HepG2 (cell line): Measurements from ENCODE around the gene NOL11. TPM values are rescaled to one million over a fixed set of nuclear protein-coding genes. Genes with fewer than 3 reads are reported as not detected.

Experiments
- BRD4 ChIP-seq: sonication (generic); formaldehyde crosslinking; IDR thresholded peaks from 2 replicates; pipeline ENCODE4 v1.4.0; 2020; ENCODE audit warnings: missing genetic modification reagents
- FOSL1 ChIP-seq: sonication (generic); formaldehyde crosslinking; IDR thresholded peaks from 2 replicates; pipeline ENCODE4 v1.9.0; 2021; ENCODE audit warnings: missing genetic modification reagents, borderline replicate concordance
- GABPA ChIP-seq, 2 experiments: IDR thresholded peaks; 2 replicates each; pipeline ENCODE4 v1.6.1; 2011 to 2016; ENCODE audit warnings: low read depth in 2 of 2, low read length in 1 of 2, missing biosample characterization in 1 of 2, missing genetic modification characterization in 1 of 2
- NPAS2 ChIP-seq: sonication (generic); formaldehyde crosslinking; IDR thresholded peaks from 2 replicates; pipeline ENCODE4 v1.8.0; 2022; ENCODE audit warnings: mild to moderate bottlenecking, missing genetic modification reagents, borderline replicate concordance
- RFXAP ChIP-seq: sonication (generic); formaldehyde crosslinking; IDR thresholded peaks from 2 replicates; pipeline ENCODE4 v1.4.0; 2020; ENCODE audit warnings: missing genetic modification reagents, borderline replicate concordance
- SYNCRIP ChIP-seq: fragments of 200-400 bp; formaldehyde crosslinking; IDR thresholded peaks from 2 replicates; pipeline ENCODE4 v1.6.1; 2018; ENCODE audit warnings: mild to moderate bottlenecking, low read depth, low read length; ENCODE audit not compliant: insufficient read depth
- TEAD3 ChIP-seq: optimal IDR thresholded peaks from 2 replicates; pipeline ENCODE3; 2016; ENCODE audit warnings: borderline replicate concordance
- ZFP36 ChIP-seq: fragments of 150-350 bp; IDR thresholded peaks from 2 replicates; pipeline ENCODE4 v1.6.1; 2018; ENCODE audit warnings: borderline replicate concordance, low read length, low read depth; ENCODE audit not compliant: partially characterized antibody
- ZNF709 ChIP-seq: sonication (generic); formaldehyde crosslinking; IDR thresholded peaks from 2 replicates; pipeline ENCODE4 v1.5.0; 2020; ENCODE audit warnings: mild to moderate bottlenecking, missing genetic modification reagents
- polyA plus RNA-seq, 8 experiments: library from polyadenylated mRNA; depleted of rRNA in 3 of 8; stranded (reverse) in 7 of 8; unstranded in 1 of 8; fragments of >200 nt; fragmentation: Illumina TruSeq in 4 of 8; extraction: Trizol in 4 of 8; gene quantifications; 2 replicates each; pipeline versions ENCODE4 v1.2.1 to v1.2.3, GENCODE V29; 2011 to 2016; ENCODE audit warnings: low read depth in 4 of 8, missing spikeins in 1 of 8, mixed read lengths in 1 of 8; ENCODE audit not compliant: insufficient read depth in 1 of 8
- total RNA-seq, 5 experiments: library from RNA; depleted of rRNA; stranded (reverse); fragments of >200 nt; fragmentation: Illumina TruSeq; extraction: Trizol; gene quantifications; 2 replicates each; pipeline ENCODE4 v1.2.3, GENCODE V29; 2016; ENCODE audit warnings: low read depth in 1 of 5
- TF ChIP-seq, protein P1 (sequence below): sonication (generic); formaldehyde crosslinking; IDR thresholded peaks from 2 replicates; pipeline ENCODE4 v1.5.1; 2020; ENCODE audit warnings: mild to moderate bottlenecking, missing genetic modification reagents, borderline replicate concordance
- TF ChIP-seq, protein P2 (sequence below): sonication (generic); formaldehyde crosslinking; IDR thresholded peaks from 2 replicates; pipeline ENCODE4 v1.8.1; 2022; ENCODE audit warnings: mild to moderate bottlenecking, missing genetic modification reagents
- TF ChIP-seq, protein P3 (sequence below): sonication (generic); formaldehyde crosslinking; conservative IDR thresholded peaks from 2 replicates; pipeline ENCODE4 v1.4.0; 2020; ENCODE audit warnings: missing genetic modification reagents
- TF ChIP-seq, protein P4 (sequence below): sonication (generic); formaldehyde crosslinking; IDR thresholded peaks from 2 replicates; pipeline ENCODE4 v1.4.0; 2020; ENCODE audit warnings: mild to moderate bottlenecking, missing genetic modification reagents
- TF ChIP-seq, protein P5 (sequence below): sonication (generic); formaldehyde crosslinking; IDR thresholded peaks from 2 replicates; pipeline ENCODE4 v1.5.0; 2020; ENCODE audit warnings: missing genetic modification reagents

Gene NOL11
- total and polyA plus RNA-seq, 2 of the 13 experiments (the other 11 are each of a cell fraction or from before 2014, with no cell fraction given), result 45.8 to 124 TPM

DNA sequence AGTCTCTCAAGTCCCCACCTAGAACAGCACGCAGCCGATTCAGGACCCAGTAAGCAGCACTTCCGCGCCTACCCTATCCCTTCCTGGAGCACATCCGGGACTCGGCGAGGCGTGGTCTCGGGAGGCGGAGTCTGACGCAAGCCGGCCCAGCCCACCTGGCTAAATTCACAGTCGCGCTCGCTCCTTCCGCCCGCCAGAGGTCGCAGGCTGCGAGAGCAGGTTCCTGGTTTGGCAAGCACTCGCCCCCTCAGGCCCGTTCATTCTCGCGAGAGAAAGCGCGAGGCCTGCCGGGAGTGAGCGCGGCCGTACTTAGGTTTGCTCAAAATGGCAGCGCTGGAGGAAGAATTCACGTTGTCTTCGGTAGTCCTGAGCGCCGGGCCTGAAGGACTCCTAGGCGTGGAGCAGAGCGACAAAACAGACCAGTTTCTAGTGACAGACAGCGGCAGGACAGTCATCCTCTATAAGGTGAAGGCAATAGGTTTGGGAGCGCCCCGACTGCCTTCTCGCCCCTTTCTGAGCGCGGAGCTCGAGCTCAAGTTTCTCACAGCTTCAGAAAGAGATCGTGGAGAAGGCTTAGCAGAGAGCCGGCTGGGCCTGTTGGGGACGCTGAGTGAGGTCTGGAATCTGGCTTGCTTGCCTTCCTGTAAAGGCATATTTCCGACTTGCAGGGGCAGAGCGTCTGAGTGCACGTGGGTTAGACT, at the start of gene NOL11 (continued):
- TF ChIP-seq, protein P1, sequence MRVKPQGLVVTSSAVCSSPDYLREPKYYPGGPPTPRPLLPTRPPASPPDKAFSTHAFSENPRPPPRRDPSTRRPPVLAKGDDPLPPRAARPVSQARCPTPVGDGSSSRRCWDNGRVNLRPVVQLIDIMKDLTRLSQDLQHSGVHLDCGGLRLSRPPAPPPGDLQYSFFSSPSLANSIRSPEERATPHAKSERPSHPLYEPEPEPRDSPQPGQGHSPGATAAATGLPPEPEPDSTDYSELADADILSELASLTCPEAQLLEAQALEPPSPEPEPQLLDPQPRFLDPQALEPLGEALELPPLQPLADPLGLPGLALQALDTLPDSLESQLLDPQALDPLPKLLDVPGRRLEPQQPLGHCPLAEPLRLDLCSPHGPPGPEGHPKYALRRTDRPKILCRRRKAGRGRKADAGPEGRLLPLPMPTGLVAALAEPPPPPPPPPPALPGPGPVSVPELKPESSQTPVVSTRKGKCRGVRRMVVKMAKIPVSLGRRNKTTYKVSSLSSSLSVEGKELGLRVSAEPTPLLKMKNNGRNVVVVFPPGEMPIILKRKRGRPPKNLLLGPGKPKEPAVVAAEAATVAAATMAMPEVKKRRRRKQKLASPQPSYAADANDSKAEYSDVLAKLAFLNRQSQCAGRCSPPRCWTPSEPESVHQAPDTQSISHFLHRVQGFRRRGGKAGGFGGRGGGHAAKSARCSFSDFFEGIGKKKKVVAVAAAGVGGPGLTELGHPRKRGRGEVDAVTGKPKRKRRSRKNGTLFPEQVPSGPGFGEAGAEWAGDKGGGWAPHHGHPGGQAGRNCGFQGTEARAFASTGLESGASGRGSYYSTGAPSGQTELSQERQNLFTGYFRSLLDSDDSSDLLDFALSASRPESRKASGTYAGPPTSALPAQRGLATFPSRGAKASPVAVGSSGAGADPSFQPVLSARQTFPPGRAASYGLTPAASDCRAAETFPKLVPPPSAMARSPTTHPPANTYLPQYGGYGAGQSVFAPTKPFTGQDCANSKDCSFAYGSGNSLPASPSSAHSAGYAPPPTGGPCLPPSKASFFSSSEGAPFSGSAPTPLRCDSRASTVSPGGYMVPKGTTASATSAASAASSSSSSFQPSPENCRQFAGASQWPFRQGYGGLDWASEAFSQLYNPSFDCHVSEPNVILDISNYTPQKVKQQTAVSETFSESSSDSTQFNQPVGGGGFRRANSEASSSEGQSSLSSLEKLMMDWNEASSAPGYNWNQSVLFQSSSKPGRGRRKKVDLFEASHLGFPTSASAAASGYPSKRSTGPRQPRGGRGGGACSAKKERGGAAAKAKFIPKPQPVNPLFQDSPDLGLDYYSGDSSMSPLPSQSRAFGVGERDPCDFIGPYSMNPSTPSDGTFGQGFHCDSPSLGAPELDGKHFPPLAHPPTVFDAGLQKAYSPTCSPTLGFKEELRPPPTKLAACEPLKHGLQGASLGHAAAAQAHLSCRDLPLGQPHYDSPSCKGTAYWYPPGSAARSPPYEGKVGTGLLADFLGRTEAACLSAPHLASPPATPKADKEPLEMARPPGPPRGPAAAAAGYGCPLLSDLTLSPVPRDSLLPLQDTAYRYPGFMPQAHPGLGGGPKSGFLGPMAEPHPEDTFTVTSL, result peak; percentile 48; the same call in 1 of the 2 replicates
- TF ChIP-seq BRD4 (CRISPR knock-in tag) (peak; percentile 99), ZNF709 (peak; percentile 97), GABPA (IDR thresholded peaks at IDR 0.05; ENCODE audit: low read depth, low read length) (peak; percentile 73), GABPA (CRISPR knock-in tag; IDR thresholded peaks at IDR 0.05; ENCODE audit: low read depth) (peak; percentile 88), FOSL1 (CRISPR knock-in tag) (no peak), NPAS2 (CRISPR knock-in tag) (no peak), RFXAP (CRISPR knock-in tag) (peak; percentile 95), ZFP36 (no peak), SYNCRIP (no peak), TEAD3 (CRISPR knock-in tag) (peak; percentile 93)
- TF ChIP-seq, protein P2, sequence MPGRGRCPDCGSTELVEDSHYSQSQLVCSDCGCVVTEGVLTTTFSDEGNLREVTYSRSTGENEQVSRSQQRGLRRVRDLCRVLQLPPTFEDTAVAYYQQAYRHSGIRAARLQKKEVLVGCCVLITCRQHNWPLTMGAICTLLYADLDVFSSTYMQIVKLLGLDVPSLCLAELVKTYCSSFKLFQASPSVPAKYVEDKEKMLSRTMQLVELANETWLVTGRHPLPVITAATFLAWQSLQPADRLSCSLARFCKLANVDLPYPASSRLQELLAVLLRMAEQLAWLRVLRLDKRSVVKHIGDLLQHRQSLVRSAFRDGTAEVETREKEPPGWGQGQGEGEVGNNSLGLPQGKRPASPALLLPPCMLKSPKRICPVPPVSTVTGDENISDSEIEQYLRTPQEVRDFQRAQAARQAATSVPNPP (CRISPR knock-in tag), result peak; percentile 96; the same call in 1 of the 2 replicates
- TF ChIP-seq, protein P3, sequence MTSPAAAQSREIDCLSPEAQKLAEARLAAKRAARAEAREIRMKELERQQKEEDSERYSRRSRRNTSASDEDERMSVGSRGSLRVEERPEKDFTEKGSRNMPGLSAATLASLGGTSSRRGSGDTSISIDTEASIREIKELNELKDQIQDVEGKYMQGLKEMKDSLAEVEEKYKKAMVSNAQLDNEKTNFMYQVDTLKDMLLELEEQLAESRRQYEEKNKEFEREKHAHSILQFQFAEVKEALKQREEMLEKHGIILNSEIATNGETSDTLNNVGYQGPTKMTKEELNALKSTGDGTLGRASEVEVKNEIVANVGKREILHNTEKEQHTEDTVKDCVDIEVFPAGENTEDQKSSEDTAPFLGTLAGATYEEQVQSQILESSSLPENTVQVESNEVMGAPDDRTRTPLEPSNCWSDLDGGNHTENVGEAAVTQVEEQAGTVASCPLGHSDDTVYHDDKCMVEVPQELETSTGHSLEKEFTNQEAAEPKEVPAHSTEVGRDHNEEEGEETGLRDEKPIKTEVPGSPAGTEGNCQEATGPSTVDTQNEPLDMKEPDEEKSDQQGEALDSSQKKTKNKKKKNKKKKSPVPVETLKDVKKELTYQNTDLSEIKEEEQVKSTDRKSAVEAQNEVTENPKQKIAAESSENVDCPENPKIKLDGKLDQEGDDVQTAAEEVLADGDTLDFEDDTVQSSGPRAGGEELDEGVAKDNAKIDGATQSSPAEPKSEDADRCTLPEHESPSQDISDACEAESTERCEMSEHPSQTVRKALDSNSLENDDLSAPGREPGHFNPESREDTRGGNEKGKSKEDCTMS (CRISPR knock-in tag), result no peak; the same call in 1 of the 2 replicates
- TF ChIP-seq, protein P4, sequence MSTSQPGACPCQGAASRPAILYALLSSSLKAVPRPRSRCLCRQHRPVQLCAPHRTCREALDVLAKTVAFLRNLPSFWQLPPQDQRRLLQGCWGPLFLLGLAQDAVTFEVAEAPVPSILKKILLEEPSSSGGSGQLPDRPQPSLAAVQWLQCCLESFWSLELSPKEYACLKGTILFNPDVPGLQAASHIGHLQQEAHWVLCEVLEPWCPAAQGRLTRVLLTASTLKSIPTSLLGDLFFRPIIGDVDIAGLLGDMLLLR (CRISPR knock-in tag), result 0 out of 2 replicates have a peak, but pooled peaks have one; percentile 47
- TF ChIP-seq, protein P5, sequence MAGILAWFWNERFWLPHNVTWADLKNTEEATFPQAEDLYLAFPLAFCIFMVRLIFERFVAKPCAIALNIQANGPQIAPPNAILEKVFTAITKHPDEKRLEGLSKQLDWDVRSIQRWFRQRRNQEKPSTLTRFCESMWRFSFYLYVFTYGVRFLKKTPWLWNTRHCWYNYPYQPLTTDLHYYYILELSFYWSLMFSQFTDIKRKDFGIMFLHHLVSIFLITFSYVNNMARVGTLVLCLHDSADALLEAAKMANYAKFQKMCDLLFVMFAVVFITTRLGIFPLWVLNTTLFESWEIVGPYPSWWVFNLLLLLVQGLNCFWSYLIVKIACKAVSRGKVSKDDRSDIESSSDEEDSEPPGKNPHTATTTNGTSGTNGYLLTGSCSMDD (CRISPR knock-in tag), result peak; percentile 84
